ENCODE results near the gene TRABD2B.

TRABD2B gene

GRCh38 chr1:47712596-47713299 is 284.4 kb downstream of the TRABD2B start:
- H4K91ac ChIP-seq (ENCODE audit: low read depth, low read length, poor library complexity) = no peak overlapping the region
- WGBS, 2 donors (ENCODE audit: extremely low coverage in 2 of 2, insufficient read length in 2 of 2, insufficient replicate concordance in 1 of 2) = no CpG with 5 or more reads among the region's 16 CpGs

DNA sequence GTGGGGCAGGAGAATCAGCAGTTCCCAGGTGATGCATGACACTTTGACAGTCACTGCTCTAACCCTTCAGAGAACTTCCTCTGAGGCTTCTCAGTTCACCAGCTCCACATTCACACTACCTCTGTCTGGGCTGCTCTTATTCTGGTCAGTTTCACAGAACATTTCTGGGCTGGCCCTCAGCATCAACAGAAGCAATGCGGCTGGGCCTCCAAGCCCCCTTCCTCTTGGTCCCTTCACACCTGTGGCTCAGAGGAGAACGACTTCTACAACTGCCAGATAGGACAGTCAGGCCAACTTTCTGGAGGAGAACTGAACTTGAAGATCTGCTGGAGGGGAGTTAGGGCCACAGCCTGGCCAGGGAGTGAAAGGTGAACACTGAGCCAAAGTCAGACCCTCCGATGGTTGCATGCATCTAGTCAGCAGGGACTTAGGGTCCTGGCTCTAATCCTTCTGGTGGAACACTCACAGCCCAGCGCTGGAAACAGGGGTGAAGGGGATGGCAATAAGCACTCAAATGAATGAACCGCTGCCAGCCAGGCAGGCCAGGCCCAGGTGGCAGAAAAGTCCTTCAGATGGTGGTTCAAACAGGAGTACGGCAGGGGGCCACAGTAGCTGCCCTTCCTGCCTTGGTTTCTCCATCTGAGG is 285.2 kb downstream of the TRABD2B start:
- H3K36me3 ChIP-seq (replicated peaks in 1 of 2; ENCODE audit: control insufficient read depth in 2 of 2, insufficient read depth in 2 of 2, low read length in 2 of 2) = no peaks in the 10 kb centered on the region
- H2AFZ ChIP-seq (ENCODE audit: low read length) = no peak overlapping the region
- H3K23ac ChIP-seq (ENCODE audit: low read depth, low read length, poor library complexity) = no peak overlapping the region
- H2AK5ac ChIP-seq (ENCODE audit: low read depth, low read length) = no peak overlapping the region
- H3K4me1 ChIP-seq (ENCODE audit: control insufficient read depth in 2 of 2, insufficient read depth in 1 of 2, low read depth in 1 of 2, low read length in 2 of 2) = peaks cover 2 to 13% of the 10 kb centered on the region in 2 donors
- no peak overlapping the region for H4K91ac ChIP-seq (ENCODE audit: low read depth, low read length, poor library complexity)
- H3K27ac ChIP-seq (replicated peaks; ENCODE audit: low read length) = no peak overlapping the region
- DNase-seq (ENCODE audit: low spot score) = no peak
- H3K4me2 ChIP-seq (ENCODE audit: insufficient read depth, low read length, poor library complexity, severe bottlenecking) = no peak overlapping the region
- H2BK120ac ChIP-seq (ENCODE audit: low read depth, low read length) = no peak overlapping the region
- H3K27me3 ChIP-seq (ENCODE audit: control insufficient read depth in 3 of 3, insufficient read depth in 3 of 3, low read depth in 1 of 3, low read length in 3 of 3) = peaks cover 7 to 82% (median 54%) of the 10 kb centered on the region in 3 experiments
- no peak overlapping the region for H2BK5ac ChIP-seq (ENCODE audit: low read length)
- no peak overlapping the region for H2BK15ac ChIP-seq (ENCODE audit: low read length)
- H3K79me1 ChIP-seq (ENCODE audit: low read depth, low read length) = no peaks in the 10 kb centered on the region
- no peak overlapping the region for H3K4me3 ChIP-seq (ENCODE audit: low read length in 2 of 2)
- H3K18ac ChIP-seq (ENCODE audit: low read length) = no peak overlapping the region
- no peak overlapping the region for H4K8ac ChIP-seq (ENCODE audit: low read depth, low read length)
- H3K14ac ChIP-seq (ENCODE audit: low read length) = no peak overlapping the region
- WGBS, 2 donors (ENCODE audit: extremely low coverage in 2 of 2, insufficient read length in 2 of 2, insufficient replicate concordance in 1 of 2) = no CpG with 5 or more reads among the region's 6 CpGs
- no peaks in the 10 kb centered on the region for H3K9me3 ChIP-seq (replicated peaks in 1 of 2; ENCODE audit: control insufficient read depth in 2 of 2, insufficient read depth in 1 of 2, low read depth in 1 of 2, low read length in 2 of 2)
- H3K9ac ChIP-seq (ENCODE audit: low read depth, low read length, poor library complexity) = no peak overlapping the region
- H2BK12ac ChIP-seq (ENCODE audit: low read length) = no peak overlapping the region
- H3K4ac ChIP-seq (ENCODE audit: low read length) = no peak overlapping the region

More at GRCh38 chr1:47712596-47713299, 284.4 kb downstream of the TRABD2B start:
- no peak overlapping the region for H3K14ac ChIP-seq (ENCODE audit: low read length)
- no peak for DNase-seq (ENCODE audit: low spot score)
- H3K27ac ChIP-seq (replicated peaks; ENCODE audit: low read length) = no peak overlapping the region
- H2AK5ac ChIP-seq (ENCODE audit: low read depth, low read length) = no peak overlapping the region
- no peak overlapping the region for H3K23ac ChIP-seq (ENCODE audit: low read depth, low read length, poor library complexity)
- H3K4ac ChIP-seq (ENCODE audit: low read length) = no peak overlapping the region
- peaks cover 2 to 11% of the 10 kb centered on the region in 2 donors for H3K4me1 ChIP-seq (ENCODE audit: control insufficient read depth in 2 of 2, insufficient read depth in 1 of 2, low read depth in 1 of 2, low read length in 2 of 2)
- H2BK5ac ChIP-seq (ENCODE audit: low read length) = no peak overlapping the region
- no peaks in the 10 kb centered on the region for H3K79me1 ChIP-seq (ENCODE audit: low read depth, low read length)
- H2BK120ac ChIP-seq (ENCODE audit: low read depth, low read length) = no peak overlapping the region
- no peaks in the 10 kb centered on the region for H3K36me3 ChIP-seq (replicated peaks in 1 of 2; ENCODE audit: control insufficient read depth in 2 of 2, insufficient read depth in 2 of 2, low read length in 2 of 2)
- no peak overlapping the region for H2BK12ac ChIP-seq (ENCODE audit: low read length)
- H3K9me3 ChIP-seq (replicated peaks in 1 of 2; ENCODE audit: control insufficient read depth in 2 of 2, insufficient read depth in 1 of 2, low read depth in 1 of 2, low read length in 2 of 2) = no peaks in the 10 kb centered on the region
- H3K18ac ChIP-seq (ENCODE audit: low read length) = no peak overlapping the region
- H3K9ac ChIP-seq (ENCODE audit: low read depth, low read length, poor library complexity) = no peak overlapping the region
- no peak overlapping the region for H3K4me2 ChIP-seq (ENCODE audit: insufficient read depth, low read length, poor library complexity, severe bottlenecking)
- no peak overlapping the region for H2BK15ac ChIP-seq (ENCODE audit: low read length)
- H3K4me3 ChIP-seq (ENCODE audit: low read length in 2 of 2) = no peak overlapping the region
- H2AFZ ChIP-seq (ENCODE audit: low read length) = no peak overlapping the region
- H4K8ac ChIP-seq (ENCODE audit: low read depth, low read length) = no peak overlapping the region
- peaks cover 7 to 82% (median 48%) of the 10 kb centered on the region in 3 experiments for H3K27me3 ChIP-seq (ENCODE audit: control insufficient read depth in 3 of 3, insufficient read depth in 3 of 3, low read depth in 1 of 3, low read length in 3 of 3)

DNA sequence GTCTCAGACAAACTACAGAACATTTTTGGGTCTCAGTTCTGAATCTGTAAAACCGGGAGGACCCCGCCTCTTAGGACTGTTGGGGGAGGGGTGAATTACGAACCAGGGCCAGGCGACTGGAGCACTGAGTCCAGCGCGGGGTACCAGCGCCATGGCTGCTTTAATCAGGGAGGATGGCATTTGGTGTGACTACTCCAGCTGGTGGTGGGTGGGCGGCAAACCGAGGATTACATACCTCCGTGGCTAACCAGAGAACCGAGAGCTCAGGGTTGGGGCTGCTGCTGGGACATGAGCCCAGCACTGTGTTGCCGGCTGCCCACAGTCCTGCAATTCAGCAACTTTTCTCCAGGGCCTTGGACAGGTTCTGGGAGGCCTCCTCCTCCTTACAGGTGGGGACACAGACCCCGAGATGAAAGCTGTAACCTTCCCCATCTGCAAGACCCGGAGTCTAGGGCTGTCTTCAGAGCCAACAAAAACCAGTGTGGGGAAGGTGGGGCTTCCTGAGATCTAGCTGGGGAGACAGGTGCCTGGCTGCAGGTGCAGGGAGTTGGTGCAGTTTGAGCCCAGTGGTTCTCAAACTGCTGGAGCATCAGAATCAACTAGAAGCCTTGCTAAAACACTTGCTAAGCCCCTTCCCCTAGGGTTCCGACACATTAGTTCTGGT is 285.9 kb downstream of the TRABD2B start:
- Histone ChIP-seq H2BK5ac (ENCODE audit: low read length) (no peak overlapping the region), H2BK12ac (ENCODE audit: low read length) (no peak overlapping the region), H4K8ac (ENCODE audit: low read depth, low read length) (no peak overlapping the region), H3K36me3 (replicated peaks in 1 of 2; ENCODE audit: control insufficient read depth in 2 of 2, insufficient read depth in 2 of 2, low read length in 2 of 2) (no peaks in the 10 kb centered on the region), H2AFZ (ENCODE audit: low read length) (no peak overlapping the region), H2BK120ac (ENCODE audit: low read depth, low read length) (no peak overlapping the region), H3K27ac (replicated peaks; ENCODE audit: low read length) (no peak overlapping the region), H3K9ac (ENCODE audit: low read depth, low read length, poor library complexity) (no peak overlapping the region), H3K4me2 (ENCODE audit: insufficient read depth, low read length, poor library complexity, severe bottlenecking) (no peak overlapping the region), H3K9me3 (replicated peaks in 1 of 2; ENCODE audit: control insufficient read depth in 2 of 2, insufficient read depth in 1 of 2, low read depth in 1 of 2, low read length in 2 of 2) (no peaks in the 10 kb centered on the region), H2BK15ac (ENCODE audit: low read length) (no peak overlapping the region), H3K79me1 (ENCODE audit: low read depth, low read length) (no peaks in the 10 kb centered on the region), H3K23ac (ENCODE audit: low read depth, low read length, poor library complexity) (no peak overlapping the region), H3K4me3 (ENCODE audit: low read length in 2 of 2) (no peak overlapping the region), H3K4ac (ENCODE audit: low read length) (no peak overlapping the region), H3K4me1 (ENCODE audit: control insufficient read depth in 2 of 2, insufficient read depth in 1 of 2, low read depth in 1 of 2, low read length in 2 of 2) (peaks cover 2 to 13% of the 10 kb centered on the region in 2 donors), H3K18ac (ENCODE audit: low read length) (no peak overlapping the region), H4K91ac (ENCODE audit: low read depth, low read length, poor library complexity) (no peak overlapping the region), H2AK5ac (ENCODE audit: low read depth, low read length) (peak overlapping the region; percentile 31), H3K14ac (ENCODE audit: low read length) (no peak overlapping the region), H3K27me3 (ENCODE audit: control insufficient read depth in 3 of 3, insufficient read depth in 3 of 3, low read depth in 1 of 3, low read length in 3 of 3) (peaks cover 7 to 84% (median 56%) of the 10 kb centered on the region in 3 experiments)
- no CpG with 5 or more reads among the region's 15 CpGs for WGBS, 2 donors (ENCODE audit: extremely low coverage in 2 of 2, insufficient read length in 2 of 2, insufficient replicate concordance in 1 of 2)
- no peak for DNase-seq (ENCODE audit: low spot score)

Data from neuronal stem cell (in vitro differentiated cells).